Activated naive CD4-positive, alpha-beta T cell treated with anti-CD3 and anti-CD28 coated beads for 36 hours (primary cell): ENCODE data around the gene FBXW12. TPM values are rescaled to one million over a fixed set of nuclear protein-coding genes. Genes with fewer than 3 reads are reported as not detected.
A peak's percentile ranks its signal among the peaks of the same experiment; 100 is the strongest.

Source experiments
- CTCF ChIA-PET: fragments of 350-600 bp; sonication (Branson Sonifier 250); formaldehyde crosslinking; loops from one replicate; lab custom pipeline; 2021; ENCODE audit warnings: antibody characterized with exemption; lab: Charles Lee
- DNase-seq: peaks from one replicate; pipeline ENCODE4 v3.0.0-alpha.2; 2020
- H3K27ac Mint-ChIP-seq: one replicate; pipeline ENCODE4 v1.8.0; 2021; ENCODE audit warnings: mild to moderate bottlenecking, mixed read lengths
- H3K27me3 Mint-ChIP-seq: one replicate; pipeline ENCODE4 v1.8.0; 2021; ENCODE audit warnings: low read depth, mixed read lengths
- H3K36me3 Mint-ChIP-seq: one replicate; pipeline ENCODE4 v1.8.0; 2021; ENCODE audit warnings: low read depth, mixed read lengths
- H3K4me1 Mint-ChIP-seq: one replicate; pipeline ENCODE4 v1.8.0; 2021; ENCODE audit warnings: low read depth, mixed read lengths
- H3K4me3 Mint-ChIP-seq: one replicate; pipeline ENCODE4 v1.8.0; 2021; ENCODE audit warnings: mild to moderate bottlenecking, moderate library complexity, mixed read lengths
- H3K9me3 Mint-ChIP-seq: one replicate; pipeline ENCODE4 v1.8.0; 2021; ENCODE audit warnings: mixed read lengths
- intact Hi-C: fragments of 100-400 bp; cut with micrococcal nuclease; formaldehyde crosslinking; loops from one replicate; pipeline ENCODE4 v1.15.1; 2023
- total RNA-seq, 2 experiments: library from RNA; stranded (reverse); gene quantifications; one replicate each; pipeline ENCODE4 v1.2.3, GENCODE V29; 2021

The FBXW12 gene
- total RNA-seq, 2 experiments from 2014 or later = not detected

DNA sequence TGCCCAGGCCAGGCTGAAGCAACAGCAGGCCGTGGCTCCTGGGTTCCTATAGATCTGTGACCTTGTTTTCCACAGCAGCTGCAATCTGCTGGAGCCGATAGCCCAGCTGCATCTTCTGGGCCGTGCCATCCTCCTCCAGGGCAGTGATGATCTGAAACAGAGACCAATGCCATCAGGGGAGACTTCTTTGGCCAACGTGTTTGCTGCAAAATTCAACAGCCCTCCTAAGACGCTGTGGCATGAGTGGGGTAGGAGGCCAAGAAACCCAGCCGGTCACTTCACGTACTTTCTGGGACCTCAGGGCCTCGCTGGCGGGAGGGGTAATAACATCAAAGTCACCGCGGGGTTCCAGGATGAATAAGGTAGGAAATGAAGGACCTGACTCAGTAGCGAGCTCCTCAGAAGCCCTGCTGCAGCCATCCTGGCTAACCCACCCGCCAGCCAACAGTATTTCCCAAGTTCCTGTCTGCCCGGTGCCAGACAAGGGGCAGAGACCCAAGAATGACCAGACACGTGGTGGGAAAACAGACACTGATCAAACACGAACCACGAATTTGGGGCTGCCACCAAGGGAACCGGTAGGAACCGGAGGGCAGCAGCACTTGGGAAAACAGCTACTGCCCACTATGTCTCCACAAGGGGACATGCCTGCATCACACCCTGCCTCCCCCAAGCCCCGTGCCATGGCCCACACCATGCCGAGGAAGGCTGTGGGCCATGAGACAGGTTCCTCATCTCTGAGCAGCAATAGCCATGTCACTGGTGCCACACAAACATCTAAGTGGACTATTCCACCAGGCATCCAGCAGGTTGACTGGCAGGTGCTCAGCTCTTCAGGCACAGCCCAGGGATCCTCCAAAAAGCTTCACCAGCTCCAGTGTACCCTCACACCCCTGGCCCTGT, 32.7 kb downstream of the FBXW12 start:
- H3K27me3 Mint-ChIP-seq = no peaks in the 10 kb centered on the region
- no peak overlapping the region for H3K4me3 Mint-ChIP-seq
- H3K9me3 Mint-ChIP-seq = no peaks in the 10 kb centered on the region
- H3K36me3 Mint-ChIP-seq = no peaks in the 10 kb centered on the region
- H3K27ac Mint-ChIP-seq = no peak overlapping the region
- intact Hi-C loops = no loop called here
- CTCF ChIA-PET = interaction anchor here (0.6 to 11.9 kb wide), 3 partner anchors 32 to 173 kb away, joined by 3 to 162 read pairs (median 3); no protein-coding TSS in a partner anchor
- DNase-seq = no peak
- no peaks in the 10 kb centered on the region for H3K4me1 Mint-ChIP-seq

DNA sequence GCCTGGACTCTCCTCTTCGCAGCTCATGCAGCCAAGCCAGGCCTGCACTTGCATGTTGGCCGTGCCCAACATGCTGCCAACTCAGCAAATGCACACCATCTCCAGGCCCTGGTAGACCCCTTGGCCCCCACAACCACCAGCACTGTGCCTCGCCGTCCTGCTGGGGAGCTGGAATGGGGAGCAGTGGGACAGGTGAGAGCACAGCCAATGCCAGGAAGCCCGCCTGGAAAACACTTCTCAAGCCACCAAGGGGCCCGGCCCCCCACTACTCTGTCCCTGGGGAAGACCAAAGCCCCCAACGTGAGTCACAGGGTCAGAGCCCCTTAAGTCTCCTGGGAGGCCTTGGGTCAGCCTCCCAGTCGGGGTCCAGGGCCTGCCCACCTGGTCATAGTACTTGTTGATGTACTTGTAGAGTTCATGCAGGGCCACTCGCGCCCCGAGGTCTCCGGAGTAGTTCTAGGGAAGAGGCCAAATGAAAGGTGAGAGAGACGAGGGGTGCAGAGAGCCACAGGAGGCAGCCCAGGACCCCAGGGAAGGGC, 33.4 kb downstream of the FBXW12 start:
- no peak overlapping the region for H3K4me3 Mint-ChIP-seq
- no peak overlapping the region for H3K27ac Mint-ChIP-seq
- no peaks in the 10 kb centered on the region for H3K4me1 Mint-ChIP-seq
- H3K27me3 Mint-ChIP-seq = no peaks in the 10 kb centered on the region
- intact Hi-C loops = no loop called here
- H3K36me3 Mint-ChIP-seq = no peaks in the 10 kb centered on the region
- no peak for DNase-seq
- CTCF ChIA-PET = interaction anchor here (0.6 to 11.9 kb wide), 2 partner anchors 31 to 71 kb away, joined by 3 to 162 read pairs; no protein-coding TSS in a partner anchor
- H3K9me3 Mint-ChIP-seq = no peaks in the 10 kb centered on the region

DNA sequence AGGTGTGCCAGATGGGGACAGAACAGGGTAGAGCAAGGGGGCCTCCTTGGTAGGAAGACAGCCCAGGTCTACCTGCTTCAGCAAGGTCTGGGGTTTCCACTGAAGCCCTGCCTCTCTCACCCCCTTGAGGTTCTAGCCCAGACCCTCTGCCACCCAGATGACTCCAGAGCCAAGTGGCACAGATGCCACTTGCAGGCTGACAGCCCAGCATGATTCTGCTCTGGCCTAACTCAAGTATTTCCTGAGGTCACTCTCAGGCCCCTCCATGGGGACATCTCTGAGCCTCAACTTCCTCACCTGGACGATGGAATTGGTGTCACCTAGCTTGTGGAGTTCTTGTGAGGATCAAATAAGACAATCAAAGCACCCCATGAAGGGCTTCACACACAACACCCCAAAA, 34.0 kb downstream of the FBXW12 start:
- H3K9me3 Mint-ChIP-seq = no peaks in the 10 kb centered on the region
- H3K4me1 Mint-ChIP-seq = no peaks in the 10 kb centered on the region
- no peaks in the 10 kb centered on the region for H3K36me3 Mint-ChIP-seq
- no peak for DNase-seq
- no peaks in the 10 kb centered on the region for H3K27me3 Mint-ChIP-seq
- no peak overlapping the region for H3K4me3 Mint-ChIP-seq
- CTCF ChIA-PET = interaction anchor here (11.9 kb wide), 1 partner anchor 31 kb away, joined by 162 read pairs; no protein-coding TSS in a partner anchor
- no peak overlapping the region for H3K27ac Mint-ChIP-seq
- intact Hi-C loops = no loop called here

DNA sequence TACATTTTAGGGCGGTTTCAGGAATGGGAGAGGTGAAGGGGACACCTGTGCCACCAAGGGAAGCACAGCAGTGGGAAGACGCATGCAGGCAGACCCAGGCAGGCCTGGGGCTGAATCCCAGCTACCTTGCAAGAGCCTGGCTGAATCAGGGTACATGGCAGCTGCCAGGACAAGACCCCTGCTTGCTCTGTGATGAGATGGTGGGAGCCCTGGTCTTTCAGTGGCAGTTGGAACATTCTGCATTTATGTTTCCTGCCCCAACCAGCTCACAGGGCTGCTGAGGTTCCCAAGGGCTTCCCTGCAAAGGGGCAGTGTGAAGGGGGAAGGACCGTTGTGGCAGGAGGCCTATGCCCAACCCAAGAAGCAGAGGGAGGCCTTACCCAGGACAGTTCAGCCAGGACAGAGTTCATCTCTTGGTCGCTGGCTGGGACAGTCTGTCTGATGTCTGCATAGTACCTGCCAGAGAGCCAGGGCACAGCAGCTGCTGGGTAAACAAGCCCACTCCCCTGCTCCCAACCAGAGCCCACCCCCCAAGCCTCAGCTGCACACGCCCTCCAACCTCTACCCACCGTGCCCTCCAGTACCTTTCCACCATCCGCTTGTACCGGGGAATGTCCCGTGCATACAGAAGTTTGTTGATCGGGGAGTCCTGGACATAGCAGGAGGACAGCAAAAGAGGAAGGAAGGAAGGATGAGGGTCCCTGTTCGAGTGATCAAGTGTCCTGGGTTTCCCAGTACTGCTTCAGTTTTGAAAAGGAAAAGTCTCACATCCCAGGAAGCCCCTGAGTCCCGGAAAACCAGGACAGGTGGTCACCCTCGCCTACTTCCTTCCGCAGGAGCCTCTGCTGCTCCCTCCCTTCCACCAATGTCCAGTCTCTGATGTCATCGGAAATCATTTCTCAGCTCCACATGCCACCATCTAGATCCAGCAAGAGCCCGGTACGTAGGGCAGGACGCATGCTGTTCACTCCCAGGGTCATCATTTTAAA, 34.7 kb downstream of the FBXW12 start:
- Mint-ChIP-seq H3K27me3 (no peaks in the 10 kb centered on the region), H3K9me3 (no peaks in the 10 kb centered on the region), H3K4me3 (no peak overlapping the region), H3K27ac (no peak overlapping the region), H3K36me3 (no peaks in the 10 kb centered on the region), H3K4me1 (no peaks in the 10 kb centered on the region)
- intact Hi-C loops = no loop called here
- peak; percentile 3 for DNase-seq
- CTCF ChIA-PET = interaction anchor here (0.6 to 11.9 kb wide), 4 partner anchors 14 to 127 kb away, joined by 3 to 162 read pairs (median 4); no protein-coding TSS in a partner anchor

DNA sequence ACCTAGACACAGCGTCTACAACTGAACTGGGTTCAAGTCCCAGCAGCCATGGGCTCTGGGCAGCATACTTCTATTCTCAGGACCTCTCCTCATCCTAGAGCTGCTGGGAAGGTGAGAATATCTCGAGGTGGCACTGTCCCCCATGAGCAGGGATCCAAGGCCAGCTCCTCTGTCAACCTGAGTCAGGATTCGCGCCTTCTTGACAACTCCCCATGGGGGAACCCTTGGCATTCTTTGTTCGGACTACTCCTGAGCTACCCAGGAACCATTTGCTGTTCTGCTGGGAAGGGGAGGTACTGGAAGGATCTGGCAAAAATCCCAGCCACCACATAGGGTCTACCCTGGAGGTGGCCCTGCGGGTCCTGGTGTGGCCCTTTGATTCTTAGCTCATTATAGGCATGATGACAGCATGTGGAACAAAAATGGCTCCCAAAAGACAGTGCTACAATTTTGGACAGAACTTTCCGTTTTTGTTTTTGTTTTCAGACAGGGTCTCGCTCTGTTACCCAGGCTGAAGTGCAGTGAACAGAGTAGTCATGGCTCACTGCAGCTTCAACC, 35.6 kb downstream of the FBXW12 start:
- peak; percentile 2 for DNase-seq
- H3K27me3 Mint-ChIP-seq = no peaks in the 10 kb centered on the region
- no peaks in the 10 kb centered on the region for H3K4me1 Mint-ChIP-seq
- no peak overlapping the region for H3K4me3 Mint-ChIP-seq
- no peaks in the 10 kb centered on the region for H3K36me3 Mint-ChIP-seq
- CTCF ChIA-PET = interaction anchor here (0.6 to 11.9 kb wide), 7 partner anchors 15 to 192 kb away, joined by 3 to 162 read pairs (median 4); no protein-coding TSS in a partner anchor
- no peaks in the 10 kb centered on the region for H3K9me3 Mint-ChIP-seq
- intact Hi-C loops = no loop called here
- no peak overlapping the region for H3K27ac Mint-ChIP-seq

DNA sequence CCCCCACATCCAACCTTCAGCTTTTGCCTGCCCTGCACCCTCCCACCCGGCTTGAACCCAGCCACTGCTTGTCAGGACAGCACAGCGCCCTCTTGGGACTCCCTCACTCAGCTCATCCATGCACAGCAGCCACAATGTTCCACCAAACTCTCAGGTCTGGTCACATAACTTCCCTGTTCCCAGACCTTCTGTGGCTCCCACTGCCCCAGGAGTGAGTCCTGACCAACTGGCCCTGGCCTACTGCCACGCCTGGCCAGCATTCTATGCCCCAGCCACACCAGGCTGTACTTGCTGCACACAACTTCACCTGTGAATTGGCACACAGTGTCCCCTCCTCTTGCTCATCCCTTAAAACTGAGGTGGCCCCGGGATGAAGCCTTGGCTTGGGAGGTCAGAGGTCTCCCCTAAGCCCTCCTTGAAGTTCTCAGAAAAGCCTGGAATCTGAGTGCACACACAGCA, 36.8 kb downstream of the FBXW12 start:
- CTCF ChIA-PET = interaction anchor here (0.7 to 11.9 kb wide), 4 partner anchors 8 to 140 kb away, joined by 3 to 162 read pairs (median 4); no protein-coding TSS in a partner anchor
- no peak overlapping the region for H3K27ac Mint-ChIP-seq
- intact Hi-C loops = no loop called here
- peak; percentile 16 for DNase-seq
- H3K36me3 Mint-ChIP-seq = no peaks in the 10 kb centered on the region
- H3K9me3 Mint-ChIP-seq = no peaks in the 10 kb centered on the region
- no peaks in the 10 kb centered on the region for H3K27me3 Mint-ChIP-seq
- no peak overlapping the region for H3K4me3 Mint-ChIP-seq
- no peaks in the 10 kb centered on the region for H3K4me1 Mint-ChIP-seq

DNA sequence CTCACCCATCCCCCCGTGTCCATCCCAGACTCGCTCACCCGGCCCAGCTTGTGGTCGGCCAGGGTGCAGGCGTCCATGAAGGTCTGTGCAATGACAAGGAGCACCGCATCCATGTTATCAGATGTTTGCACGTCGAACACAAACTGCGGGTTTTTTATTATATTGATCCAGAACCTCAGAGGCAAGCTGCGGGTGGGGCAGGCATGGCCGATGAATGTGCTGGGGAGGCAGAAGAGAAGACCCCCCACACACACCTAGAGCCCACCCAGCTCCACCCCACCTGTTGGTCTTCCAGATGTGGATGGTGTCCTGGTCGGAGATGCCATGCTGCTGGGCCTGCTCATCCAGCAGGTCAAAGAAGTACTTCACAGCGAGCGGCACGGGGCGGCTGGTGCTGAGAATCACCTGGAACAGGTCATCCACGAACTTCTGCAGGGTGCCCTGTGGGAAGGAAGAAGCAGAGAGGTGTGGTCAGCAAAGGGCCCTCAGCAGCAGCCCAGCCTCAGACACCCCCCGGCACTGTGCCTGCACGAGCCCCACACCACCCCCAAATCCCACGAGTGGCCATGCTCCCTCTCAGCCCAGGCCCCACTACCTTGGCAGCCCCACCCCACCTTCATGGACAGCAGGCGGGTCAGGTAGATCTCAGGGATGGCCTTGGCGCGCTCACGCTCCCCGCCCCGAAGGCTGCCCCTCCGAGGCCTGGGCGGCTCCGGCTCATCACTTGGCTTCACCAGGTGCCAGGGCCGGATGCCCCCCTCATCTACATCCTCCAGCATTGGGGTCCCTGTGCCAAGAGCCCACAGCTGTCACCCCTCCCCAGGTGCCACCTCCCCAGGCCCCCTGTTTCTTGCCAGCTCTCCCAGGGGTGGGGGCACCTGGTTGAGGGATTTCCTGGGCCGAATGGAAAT, 37.5 kb downstream of the FBXW12 start:
- no peak overlapping the region for H3K27ac Mint-ChIP-seq
- DNase-seq = no peak
- H3K4me3 Mint-ChIP-seq = no peak overlapping the region
- intact Hi-C loops = no loop called here
- H3K9me3 Mint-ChIP-seq = no peaks in the 10 kb centered on the region
- no peaks in the 10 kb centered on the region for H3K27me3 Mint-ChIP-seq
- no peaks in the 10 kb centered on the region for H3K36me3 Mint-ChIP-seq
- H3K4me1 Mint-ChIP-seq = no peaks in the 10 kb centered on the region
- CTCF ChIA-PET = interaction anchor here (0.8 to 11.9 kb wide), 2 partner anchors 9 to 27 kb away, joined by 3 to 162 read pairs; no protein-coding TSS in a partner anchor

DNA sequence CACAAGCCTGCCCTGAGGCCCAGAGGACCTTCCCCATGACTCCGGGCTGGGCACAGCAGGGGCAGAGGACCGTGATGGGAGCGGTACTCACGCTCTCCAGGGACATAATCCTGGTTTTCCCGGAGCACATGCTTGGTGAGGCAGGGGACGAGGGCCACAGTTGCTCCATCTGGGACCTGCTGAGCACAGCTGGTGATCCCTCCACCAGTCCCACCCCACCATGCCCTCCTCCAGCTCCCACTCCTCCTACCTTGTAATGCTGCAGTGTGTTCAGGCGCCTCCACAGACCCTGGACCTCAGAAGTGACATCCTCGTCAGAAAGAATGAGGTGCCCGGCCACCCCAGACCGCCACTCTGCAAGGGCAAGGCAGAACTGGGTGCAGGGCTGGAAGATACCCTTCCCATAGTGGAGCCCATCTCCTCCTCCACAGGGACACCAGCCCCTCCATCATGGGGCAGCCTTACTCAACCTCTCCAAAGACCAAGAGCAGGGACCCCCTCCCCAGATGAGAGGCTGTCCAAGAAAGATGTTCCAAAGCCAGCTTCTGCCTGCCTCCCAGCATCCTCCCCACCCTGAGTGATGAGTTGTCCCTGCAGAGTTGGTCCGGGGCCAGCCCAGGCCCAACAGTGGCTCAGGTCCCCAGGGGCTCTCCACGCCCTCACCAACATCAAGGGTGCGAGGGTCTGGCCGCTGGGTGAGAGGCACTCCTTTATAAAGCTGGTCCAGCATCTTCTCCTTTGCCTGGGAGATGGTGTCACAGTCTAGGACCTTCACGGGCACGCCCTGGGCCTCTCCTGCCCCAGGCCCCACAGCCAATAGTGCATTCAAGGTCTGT, 38.4 kb downstream of the FBXW12 start:
- H3K36me3 Mint-ChIP-seq = no peaks in the 10 kb centered on the region
- no peak for DNase-seq
- no peaks in the 10 kb centered on the region for H3K4me1 Mint-ChIP-seq
- no peaks in the 10 kb centered on the region for H3K27me3 Mint-ChIP-seq
- H3K27ac Mint-ChIP-seq = no peak overlapping the region
- no peak overlapping the region for H3K4me3 Mint-ChIP-seq
- intact Hi-C loops = no loop called here
- no peaks in the 10 kb centered on the region for H3K9me3 Mint-ChIP-seq
- CTCF ChIA-PET = no interaction called here

DNA sequence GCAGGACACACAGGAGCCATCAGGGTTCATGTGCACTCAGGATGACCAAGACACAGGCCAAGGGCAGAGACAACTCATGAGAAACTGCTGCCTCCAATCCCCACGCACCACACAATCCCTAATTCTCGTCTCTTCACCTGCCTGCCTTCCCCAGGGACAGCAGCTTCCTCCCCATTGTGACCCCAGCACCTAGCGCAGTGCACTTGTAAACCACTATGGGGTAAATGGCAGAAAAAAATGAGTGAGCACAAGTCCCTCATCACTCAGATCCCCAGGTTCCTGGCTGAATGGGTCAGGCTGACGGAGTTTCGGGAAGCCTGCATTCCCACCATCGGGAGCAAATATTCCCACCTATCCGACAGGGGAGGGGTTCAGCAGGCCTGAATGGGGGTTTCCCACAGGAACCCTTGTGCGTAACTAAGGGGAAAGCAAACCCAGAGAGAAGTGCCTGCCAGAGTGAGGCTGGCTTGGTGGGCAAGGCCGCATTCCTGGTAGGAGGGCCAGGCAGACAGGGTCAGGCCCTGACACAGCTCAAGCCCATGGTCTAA, 39.1 kb downstream of the FBXW12 start:
- Mint-ChIP-seq H3K27ac (no peak overlapping the region), H3K4me3 (no peak overlapping the region), H3K27me3 (no peaks in the 10 kb centered on the region), H3K4me1 (no peaks in the 10 kb centered on the region), H3K36me3 (no peaks in the 10 kb centered on the region), H3K9me3 (no peaks in the 10 kb centered on the region)
- no peak for DNase-seq
- intact Hi-C loops = no loop called here
- CTCF ChIA-PET = interaction anchor here (0.6 to 1.2 kb wide), 4 partner anchors 10 to 581 kb away, joined by 3 to 8 read pairs (median 5); no protein-coding TSS in a partner anchor
